CD4-positive, alpha-beta T cell treated with Interleukin-4 for 1 hour (primary cell): ENCODE results near the gene GPR152.
"Not testable (repeated sequence)": the region's sequence is repeated elsewhere in the genome, so short reads cannot be mapped to it uniquely, and the experiment has no call there.

Source experiments
- DNase-seq, 2 donors: peaks; one replicate each; pipeline ENCODE4 v3.0.0-alpha.2; 2020 to 2022

GPR152 gene

DNA sequence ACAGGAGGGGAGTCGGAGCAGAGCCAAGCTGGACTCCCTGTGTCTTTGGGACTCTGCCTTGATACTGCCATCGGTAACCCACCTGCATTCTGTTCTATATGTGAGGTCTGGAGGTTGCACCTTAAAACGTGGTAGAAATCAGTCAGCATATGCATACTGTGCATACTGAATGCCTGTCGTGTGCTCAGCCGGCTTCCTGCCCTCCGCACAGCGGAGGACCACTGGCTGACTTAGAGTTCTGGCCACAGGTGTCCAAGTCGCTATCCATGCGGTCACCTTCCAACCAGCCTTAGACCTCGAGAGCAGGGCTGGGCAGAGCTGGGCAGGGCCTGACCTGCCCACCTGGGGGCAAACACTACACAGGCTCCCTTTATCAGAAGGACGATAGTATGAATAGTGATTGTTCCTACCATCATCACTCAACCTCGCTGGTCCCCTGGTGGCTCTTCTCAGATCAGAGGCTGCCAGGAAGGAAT, 44.8 kb downstream of the GPR152 start:
- DNase-seq, result no peak

GRCh38 chr11:67406969-67407687, 45.4 kb downstream of the GPR152 start:
- peak in 1 of 2 donors; percentile 39 for DNase-seq

- DNase-seq, result no peak
Observed at GRCh38 chr11:67406420-67406968, 46.0 kb downstream of the GPR152 start.

DNA sequence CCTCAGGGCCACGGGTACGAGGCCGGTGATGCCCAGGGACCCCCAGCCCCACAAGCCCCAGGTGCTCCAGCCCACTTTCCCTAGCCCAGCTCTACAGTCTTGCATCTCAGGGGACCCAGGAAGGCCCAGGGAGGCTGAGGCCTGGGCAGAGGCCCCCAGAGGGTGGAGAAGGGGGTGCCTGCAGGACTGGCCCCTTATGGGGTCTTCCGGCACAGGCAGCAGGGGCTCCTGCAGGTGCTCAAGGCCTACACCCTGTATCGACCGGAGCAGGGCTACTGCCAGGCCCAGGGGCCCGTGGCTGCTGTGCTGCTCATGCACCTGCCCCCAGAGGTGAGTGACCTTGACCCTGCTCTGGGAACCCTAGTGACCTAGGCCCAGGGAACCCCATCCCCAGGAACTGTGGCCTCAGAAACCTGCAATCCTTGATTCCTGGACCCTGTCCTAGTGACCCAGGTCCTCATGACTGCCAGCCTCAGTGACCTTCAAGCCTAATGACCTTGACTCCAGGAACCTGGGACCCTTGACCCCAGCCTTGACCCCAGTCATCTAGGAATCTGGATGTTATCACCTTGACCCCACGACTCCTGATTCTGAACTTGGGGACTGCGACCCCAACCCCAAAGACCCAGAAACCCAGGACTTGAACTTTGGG, 46.7 kb downstream of the GPR152 start:
- no peak for DNase-seq

DNA sequence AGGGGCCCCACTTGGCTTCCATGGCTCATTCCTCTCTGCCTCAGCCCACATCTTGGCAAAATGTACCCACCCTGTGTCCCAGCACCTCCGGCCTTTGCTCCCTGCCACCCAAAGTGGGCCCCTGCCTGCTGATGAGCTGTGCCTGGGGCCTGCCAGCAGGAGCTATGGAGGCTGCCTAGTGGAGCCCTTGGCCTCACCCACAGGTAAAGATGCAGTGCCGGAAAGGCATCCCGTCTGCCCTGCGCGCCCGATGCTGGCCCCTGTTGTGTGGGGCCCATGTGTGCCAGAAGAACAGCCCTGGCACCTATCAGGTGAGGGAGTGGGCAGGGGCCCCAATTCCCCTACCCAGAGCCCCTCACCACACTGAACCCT, 47.3 kb downstream of the GPR152 start:
- DNase-seq, result no peak

- peak; percentile 50 to 65 for DNase-seq
Observed at GRCh38 chr11:67404515-67405195, 47.9 kb downstream of the GPR152 start.

DNA sequence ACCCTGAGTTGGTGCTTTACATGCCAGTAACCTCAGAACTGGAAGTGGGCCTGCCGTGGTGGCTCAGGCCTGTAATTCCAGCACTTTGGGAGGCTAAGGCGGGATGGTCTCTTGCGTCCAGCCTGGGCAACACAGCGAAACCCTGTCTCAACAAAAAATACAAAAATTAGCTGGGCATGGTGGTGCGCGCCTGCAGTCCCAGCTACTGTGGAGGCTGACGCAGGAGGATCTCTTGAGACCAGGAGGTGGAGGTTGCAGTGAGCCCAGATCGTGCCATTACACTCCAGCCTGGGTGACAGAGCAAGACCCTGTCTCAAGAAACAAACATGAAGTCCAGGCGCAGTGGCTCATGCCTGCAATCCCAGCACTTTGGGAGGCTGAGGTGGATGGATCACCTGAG, 49.4 kb downstream of the GPR152 start:
- DNase-seq, result not testable (repeated sequence)

DNA sequence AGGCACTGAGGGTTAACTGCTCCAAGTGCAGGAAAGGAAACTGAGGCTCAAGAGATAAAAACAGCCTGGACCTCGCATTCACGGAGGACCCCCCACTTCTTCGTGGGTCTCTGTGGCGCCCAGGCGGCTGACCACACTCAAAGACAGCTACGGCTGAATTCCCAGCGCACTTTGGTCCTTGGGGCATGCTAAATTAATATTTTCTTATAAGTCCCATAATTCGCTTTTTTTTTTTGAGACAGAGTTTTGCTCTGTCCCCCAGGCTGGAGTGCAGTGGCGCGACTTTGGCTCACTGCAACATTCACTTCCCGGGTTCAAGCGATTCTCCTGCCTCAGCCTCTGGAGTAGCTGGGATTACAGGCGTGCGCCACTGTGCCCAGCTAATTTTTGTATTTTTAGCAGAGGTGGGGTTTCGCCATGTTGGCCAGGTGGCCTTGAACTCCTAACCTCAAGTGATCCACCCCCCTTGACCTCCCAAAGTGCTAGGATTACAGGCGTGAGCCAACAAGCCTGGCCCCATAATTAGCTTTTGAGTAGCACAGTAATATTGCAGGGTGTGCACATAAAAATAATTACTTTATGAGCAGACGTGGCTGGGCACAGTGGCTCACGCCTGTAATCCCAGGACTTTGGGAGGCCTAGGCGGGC, 50.2 kb downstream of the GPR152 start:
- DNase-seq, result not testable (repeated sequence)

GRCh38 chr11:67401495-67402191, 50.9 kb downstream of the GPR152 start, which contains the start of gene PPP1CA:
TSS of gene PPP1CA (minus strand) at chr11:67401858. CDS start at chr11:67401782, 76 bp downstream.
- peak; percentile 89 to 91 for DNase-seq
